Eye (tissue), 1 donor: ENCODE results near the gene POLL.

ENCODE experiments used
- DNase-seq: peaks from one replicate; pipeline ENCODE4 v3.0.0-alpha.2; 2015

The POLL gene

DNA sequence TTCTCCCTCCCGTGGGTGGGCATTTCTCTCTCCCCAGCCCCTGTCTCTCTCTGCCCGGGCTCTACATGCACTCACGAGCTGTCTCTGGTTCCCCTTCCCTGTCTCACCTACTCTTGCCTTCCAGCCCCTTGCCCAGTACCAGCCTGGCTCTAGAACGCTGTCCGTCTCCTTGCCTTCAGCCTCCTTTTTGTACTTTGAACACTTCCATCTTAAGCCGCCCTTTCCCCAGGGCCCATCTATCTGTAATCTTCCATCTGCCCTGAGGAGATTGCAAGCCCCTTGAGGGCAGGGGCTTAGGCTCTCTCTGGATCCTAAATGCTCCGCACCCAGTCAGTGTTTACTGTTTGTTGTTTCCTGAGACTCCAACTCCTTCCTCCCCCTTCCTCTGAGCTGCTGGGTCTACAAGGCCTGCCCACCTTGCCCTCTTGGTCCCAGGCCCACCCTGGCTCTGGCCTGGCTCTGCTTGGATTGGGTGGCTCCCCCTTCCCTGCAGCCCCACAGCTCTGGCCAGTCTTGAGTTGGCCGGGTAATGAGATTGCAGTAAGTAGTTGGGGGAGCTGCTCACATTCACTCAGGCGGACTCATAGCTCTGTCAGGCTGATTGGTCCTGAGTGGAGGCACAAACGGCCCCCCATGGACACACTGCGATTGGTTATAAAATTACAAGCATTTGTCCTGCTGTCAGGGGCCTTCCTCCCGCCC, 28.3 kb downstream of the POLL start:
- peak; percentile 60 for DNase-seq

DNA sequence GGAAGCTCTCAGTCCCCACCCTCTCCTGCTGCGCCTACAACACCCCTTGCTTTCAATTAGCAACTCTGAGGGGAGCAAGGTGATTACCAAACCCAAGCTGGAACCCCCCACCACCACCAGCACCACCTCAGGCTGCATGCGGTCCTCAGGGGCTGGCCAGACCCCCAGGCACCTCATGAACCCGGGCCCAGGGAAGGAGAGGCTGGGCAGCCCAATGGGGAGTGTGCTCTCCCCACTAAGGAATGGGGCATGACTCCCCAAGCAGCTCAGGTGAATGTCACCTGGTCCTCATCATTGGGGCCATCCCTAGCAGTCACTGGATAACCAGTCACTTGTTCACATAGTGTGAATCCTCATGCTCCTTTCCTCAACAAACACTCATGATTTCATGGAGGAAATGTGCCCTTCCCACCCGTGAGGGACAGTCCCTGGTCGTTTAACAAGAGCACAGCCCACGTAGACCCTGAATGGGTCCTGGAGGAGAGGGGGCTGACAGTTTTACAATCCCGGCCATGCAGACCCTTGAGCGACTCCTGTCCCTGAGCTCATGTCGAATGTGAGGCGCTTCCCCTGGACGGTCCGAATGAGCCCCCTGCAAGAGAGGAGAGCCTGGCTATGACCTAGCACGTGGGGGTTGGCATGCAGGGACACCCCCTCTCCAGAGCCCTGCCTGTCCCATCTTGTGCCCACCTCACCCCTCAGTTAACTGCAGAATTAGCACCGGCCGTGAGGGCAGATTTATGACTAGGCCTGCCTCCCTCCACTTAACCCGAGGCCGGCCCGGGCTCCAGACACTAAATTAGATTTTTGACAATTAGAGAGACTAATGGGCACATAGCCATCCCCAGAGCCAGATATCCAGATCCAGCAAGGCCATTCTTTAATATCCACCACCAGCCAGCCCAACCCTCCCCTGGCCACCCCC, 29.1 kb downstream of the POLL start:
- no peak for DNase-seq

DNA sequence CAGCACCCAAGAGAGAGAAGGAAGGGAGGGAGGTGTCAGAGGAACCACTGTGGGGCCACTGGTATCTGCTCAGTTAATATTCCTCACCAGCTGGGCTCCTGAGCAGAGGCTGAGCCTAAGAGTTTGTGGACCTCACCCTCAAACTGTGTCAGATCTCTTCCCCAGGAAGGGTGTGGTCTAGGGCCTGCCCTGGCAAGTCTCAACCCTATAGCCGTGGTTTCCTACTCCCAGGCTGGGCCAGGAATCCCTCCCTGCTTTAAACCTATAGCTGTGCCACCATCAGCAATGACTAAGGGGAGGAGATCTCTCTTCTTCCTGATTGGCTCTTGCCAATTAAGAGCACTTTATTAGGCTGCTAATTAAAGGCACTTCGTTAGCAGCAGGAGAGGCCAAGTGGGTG, 29.9 kb downstream of the POLL start:
- no peak for DNase-seq

DNA sequence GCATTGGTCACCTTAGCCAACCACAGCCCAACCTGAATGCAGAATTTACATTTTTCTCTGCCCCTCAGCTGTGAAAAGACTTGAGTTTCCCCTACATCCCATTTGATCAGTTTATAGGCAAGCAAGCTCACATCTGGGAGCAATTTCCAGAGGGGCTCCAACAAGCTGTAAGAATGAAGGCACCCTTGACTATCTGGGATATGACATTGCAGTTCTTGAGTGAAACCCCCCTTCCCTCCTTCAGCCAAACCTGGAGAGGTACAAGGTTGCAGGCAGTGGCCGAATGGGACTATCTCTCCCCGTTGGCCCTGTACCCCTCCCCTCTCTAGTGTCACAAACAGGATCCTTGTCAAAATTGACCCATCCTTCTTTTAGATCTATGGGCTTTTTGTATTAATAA, 30.5 kb downstream of the POLL start:
- no peak for DNase-seq

DNA sequence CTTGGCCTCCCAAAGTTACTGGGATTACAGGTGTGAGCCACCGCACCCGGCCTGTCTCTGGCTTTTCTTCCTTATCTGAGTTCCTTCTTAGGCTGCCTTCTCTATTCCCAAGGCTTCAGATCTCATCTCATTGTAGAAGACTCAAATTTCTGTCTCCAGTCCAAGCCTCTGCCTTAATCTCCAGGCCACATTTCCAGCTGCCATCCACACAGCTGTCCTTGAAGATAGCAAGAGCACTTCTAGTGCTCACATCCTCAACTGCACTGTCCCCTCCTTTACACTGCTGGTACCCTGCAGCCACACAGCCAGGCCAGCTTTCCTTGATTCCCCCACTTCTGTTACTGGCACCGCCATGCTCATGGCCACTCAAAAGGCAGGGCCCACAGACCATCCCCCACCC, 35.6 kb downstream of the POLL start:
- no peak for DNase-seq

DNA sequence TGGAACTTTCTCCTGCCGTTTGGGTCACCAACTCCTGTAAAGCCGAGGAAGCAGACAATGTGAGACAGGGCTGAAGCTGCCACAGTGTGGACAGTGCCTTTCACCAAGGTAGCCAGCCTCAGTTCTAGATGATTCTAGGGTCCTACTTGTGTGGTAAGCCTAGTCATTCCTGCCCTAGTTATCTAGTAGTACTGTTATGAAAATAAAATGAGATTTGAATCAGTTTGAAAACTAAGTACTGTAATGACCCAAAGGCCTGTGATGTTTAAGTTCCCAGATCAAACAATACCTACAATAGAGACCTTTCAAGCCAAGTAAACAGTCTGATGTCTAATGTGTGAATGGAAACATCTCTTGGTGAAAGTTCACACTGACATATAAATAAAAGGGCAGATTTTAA, 37.1 kb downstream of the POLL start:
- DNase-seq = no peak

DNA sequence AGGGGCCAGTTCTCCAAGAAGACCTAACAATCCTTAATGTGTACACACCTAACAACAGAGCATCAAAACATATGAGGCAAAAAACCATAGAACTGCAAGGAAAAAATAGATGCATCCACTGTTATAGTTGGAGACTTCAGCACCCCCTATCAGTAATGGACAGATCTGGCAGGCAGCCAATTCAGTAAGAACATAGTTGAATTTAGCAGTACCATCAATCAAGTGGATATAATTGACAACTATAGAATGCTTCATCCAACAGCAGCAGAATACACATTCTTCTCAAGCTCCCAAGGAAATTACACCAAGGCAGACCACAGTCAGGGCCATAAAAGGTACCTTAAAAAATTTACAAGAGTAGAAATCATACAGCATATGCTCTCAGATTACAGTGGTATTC, 42.2 kb downstream of the POLL start:
- no peak for DNase-seq

DNA sequence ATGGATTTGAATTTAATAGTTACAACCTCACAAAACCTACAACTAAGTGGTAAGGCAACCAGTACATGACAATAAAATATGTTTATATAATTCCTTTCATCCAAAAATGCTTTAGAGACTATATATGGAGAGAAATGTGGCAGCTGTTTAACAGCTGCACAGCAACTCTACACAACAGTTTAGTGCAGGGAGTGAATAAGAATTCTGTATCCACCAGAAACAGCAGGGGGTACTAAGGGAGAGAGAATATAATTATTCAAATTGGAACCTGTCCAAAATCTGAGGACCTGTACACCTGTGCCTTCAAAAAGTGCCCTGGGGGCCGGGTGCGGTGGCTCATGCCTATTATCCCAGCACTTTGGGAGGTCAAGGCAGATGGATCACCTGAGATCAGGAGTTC, 49.6 kb downstream of the POLL start:
- no peak for DNase-seq

DNA sequence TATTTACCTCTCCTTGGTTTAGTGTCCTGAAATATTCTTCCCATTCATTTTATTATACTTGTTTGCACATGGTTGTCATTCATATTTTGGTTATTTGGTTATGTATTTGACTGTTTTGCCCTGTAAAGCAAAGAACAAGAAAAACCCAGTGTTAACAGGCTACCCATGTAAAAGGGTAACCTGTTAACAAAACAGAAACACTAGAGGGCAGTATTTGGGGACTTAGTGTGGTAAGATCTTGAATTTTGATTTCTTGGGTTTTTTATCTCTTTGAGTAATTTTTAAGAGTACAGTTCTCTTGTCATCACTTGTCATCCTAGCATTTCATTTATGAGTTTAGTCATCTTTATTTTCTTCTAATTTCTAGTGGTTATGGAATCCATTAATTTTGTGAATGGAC, 51.3 kb downstream of the POLL start:
- DNase-seq = no peak

DNA sequence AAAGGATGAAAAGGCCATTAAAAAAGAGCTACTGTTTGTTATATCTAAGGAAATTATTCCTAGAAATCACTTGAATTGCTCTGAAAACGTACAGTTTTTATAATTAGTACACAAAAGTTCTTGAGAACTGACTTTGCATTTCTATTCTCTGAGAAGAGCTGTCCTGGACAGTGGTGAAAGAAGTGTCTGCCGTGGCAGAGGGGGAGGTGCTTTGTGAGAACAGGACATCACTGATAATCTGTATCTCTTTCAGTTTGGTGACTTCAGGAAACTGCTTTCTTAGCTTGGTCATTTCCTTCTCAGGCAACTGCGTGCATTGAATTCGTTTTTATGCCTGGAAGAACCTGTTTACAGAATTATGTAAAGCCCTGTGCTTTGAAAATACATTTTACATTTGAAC, 52.1 kb downstream of the POLL start:
- DNase-seq = no peak

DNA sequence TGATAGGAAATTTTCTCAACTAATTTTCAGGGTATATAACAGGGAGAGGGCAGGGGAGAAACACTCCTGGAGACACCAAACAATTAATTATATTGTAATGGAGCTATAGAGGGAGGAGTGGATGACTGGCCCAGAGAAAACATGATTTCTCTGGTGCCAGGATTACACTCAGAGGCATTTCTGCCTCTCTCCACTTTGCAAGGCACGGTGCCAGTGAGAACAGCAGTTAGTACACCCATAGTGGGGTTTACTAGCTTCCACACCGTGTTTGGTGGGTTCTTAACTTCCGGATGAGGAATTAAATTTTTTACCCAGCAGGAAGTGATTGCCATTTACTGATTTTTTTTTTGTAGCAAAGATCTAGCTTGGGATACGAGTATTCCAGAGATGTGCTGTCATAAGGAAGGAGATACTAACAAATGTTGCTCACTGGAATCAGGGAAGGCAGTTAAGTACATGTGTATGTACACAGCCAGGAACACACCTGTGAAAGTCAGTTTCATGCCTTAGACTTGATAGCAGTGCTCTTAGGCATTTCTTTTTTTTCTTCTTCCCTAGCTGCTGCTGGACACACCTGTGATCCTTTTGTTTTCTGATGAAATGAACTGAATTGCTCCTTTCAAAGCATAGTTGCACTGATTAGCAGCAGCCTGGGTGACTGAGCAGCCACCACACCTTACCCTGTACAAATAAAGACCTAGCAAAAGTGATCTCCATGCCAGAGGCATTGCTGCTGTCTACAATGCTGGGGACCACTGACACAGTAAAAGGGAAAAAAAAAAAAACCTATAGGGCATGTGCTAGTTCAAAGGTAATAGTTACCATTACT, 58.1 kb downstream of the POLL start:
- DNase-seq = no peak

DNA sequence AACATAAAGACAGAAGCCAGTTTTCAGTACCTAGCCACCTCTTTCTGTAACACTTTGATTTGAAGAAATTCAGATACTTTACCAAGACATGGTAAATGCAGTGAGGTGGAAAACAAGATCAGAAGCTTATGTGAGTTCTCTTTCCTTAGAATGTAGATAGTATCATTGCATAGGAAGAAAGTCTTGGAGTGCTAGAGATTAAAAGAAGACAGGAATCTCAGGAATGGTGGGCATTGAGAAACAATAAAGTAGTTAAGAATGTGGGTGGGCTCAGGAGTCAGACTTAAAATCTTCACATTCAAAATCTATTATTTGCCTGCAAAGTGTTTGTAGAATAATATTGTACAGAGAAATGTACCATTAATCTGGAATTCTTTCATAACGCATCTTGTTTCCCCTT, 58.9 kb downstream of the POLL start:
- no peak for DNase-seq
